Measurements from ENCODE around the gene SPATS2.
"Not testable (repeated sequence)": the region's sequence is repeated elsewhere in the genome, so short reads cannot be mapped to it uniquely, and the experiment has no call there.

The SPATS2 gene

GRCh38 chr12:49414364-49414763 is 47.1 kb downstream of the SPATS2 start:
- no peak for DNase-seq

GRCh38 chr12:49415521-49415970 is 48.3 kb downstream of the SPATS2 start:
- no peak for DNase-seq

GRCh38 chr12:49416892-49417291 is 49.6 kb downstream of the SPATS2 start:
- no peak for DNase-seq

GRCh38 chr12:49417558-49417957 is 50.3 kb downstream of the SPATS2 start:
- no peak for DNase-seq

- DNase-seq = no peak
These were observed 53.3 kb downstream of the SPATS2 start for GRCh38 chr12:49420556-49420955.

GRCh38 chr12:49422114-49422513 is 54.9 kb downstream of the SPATS2 start:
- no peak for DNase-seq

GRCh38 chr12:49428793-49429192 is 61.5 kb downstream of the SPATS2 start:
- DNase-seq = no peak

- DNase-seq = no peak
These were observed 65.4 kb downstream of the SPATS2 start for GRCh38 chr12:49432616-49433015.

- DNase-seq = not testable (repeated sequence)
These were observed 69.5 kb downstream of the SPATS2 start for GRCh38 chr12:49436799-49437198.

GRCh38 chr12:49439042-49439441 is 71.8 kb downstream of the SPATS2 start:
- no peak for DNase-seq

GRCh38 chr12:49440035-49440434 is 72.8 kb downstream of the SPATS2 start:
- no peak for DNase-seq

GRCh38 chr12:49442915-49443314 is 75.7 kb downstream of the SPATS2 start:
- no peak for DNase-seq

- no peak for DNase-seq
These were observed 79.3 kb downstream of the SPATS2 start for GRCh38 chr12:49446571-49446970.

- no peak for DNase-seq
These were observed 81.6 kb downstream of the SPATS2 start for GRCh38 chr12:49448858-49449257.

- no peak for DNase-seq
These were observed 84.4 kb downstream of the SPATS2 start for GRCh38 chr12:49451468-49452259.

- DNase-seq = no peak
These were observed 88.2 kb downstream of the SPATS2 start for GRCh38 chr12:49455501-49455900.

- DNase-seq = no peak
These were observed 88.9 kb downstream of the SPATS2 start for GRCh38 chr12:49456131-49456679.

GRCh38 chr12:49458816-49459215 is 91.6 kb downstream of the SPATS2 start:
- DNase-seq = no peak

GRCh38 chr12:49461221-49461620 is 94.0 kb downstream of the SPATS2 start:
- DNase-seq = no peak

GRCh38 chr12:49462083-49462744 is 95.0 kb downstream of the SPATS2 start:
- DNase-seq = no peak

- no peak for DNase-seq
These were observed 97.9 kb downstream of the SPATS2 start for GRCh38 chr12:49465132-49465531.

- DNase-seq = no peak
These were observed 103.7 kb downstream of the SPATS2 start for GRCh38 chr12:49470986-49471385.

GRCh38 chr12:49471557-49471956 is 104.3 kb downstream of the SPATS2 start:
- no peak for DNase-seq

GRCh38 chr12:49476091-49476490 is 108.8 kb downstream of the SPATS2 start:
- no peak for DNase-seq
